GM12801 (cell line): Measurements from ENCODE around the gene CEP192.

Source experiments
- TF ChIP-seq, protein P1 (sequence below): IDR thresholded peaks from one replicate; pipeline ENCODE4 v1.5.1; 2011; ENCODE audit warnings: control low read depth; ENCODE audit not compliant: insufficient read length; ENCODE audit errors: extremely low read depth

Gene CEP192

DNA sequence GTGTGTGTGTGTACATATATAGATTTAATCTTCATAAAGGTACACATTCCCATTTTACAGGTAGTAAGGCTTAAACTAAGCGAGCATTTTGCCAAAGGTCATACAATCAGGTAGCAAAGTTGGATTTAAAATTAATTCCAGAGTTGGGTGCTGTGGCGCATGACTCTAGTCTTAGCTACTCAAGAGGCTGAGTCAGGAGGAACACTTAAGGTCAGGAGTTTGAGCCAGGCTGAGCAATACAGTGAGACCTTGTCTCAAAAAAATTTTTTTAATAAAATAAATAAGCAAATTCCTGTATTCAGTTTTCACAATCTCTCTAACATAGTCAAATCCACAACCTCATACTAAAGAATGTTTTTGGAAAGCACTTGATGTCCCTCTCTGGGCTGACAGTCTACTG is 115.9 kb downstream of the CEP192 start:
- TF ChIP-seq, protein P1, sequence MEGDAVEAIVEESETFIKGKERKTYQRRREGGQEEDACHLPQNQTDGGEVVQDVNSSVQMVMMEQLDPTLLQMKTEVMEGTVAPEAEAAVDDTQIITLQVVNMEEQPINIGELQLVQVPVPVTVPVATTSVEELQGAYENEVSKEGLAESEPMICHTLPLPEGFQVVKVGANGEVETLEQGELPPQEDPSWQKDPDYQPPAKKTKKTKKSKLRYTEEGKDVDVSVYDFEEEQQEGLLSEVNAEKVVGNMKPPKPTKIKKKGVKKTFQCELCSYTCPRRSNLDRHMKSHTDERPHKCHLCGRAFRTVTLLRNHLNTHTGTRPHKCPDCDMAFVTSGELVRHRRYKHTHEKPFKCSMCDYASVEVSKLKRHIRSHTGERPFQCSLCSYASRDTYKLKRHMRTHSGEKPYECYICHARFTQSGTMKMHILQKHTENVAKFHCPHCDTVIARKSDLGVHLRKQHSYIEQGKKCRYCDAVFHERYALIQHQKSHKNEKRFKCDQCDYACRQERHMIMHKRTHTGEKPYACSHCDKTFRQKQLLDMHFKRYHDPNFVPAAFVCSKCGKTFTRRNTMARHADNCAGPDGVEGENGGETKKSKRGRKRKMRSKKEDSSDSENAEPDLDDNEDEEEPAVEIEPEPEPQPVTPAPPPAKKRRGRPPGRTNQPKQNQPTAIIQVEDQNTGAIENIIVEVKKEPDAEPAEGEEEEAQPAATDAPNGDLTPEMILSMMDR = no peak

DNA sequence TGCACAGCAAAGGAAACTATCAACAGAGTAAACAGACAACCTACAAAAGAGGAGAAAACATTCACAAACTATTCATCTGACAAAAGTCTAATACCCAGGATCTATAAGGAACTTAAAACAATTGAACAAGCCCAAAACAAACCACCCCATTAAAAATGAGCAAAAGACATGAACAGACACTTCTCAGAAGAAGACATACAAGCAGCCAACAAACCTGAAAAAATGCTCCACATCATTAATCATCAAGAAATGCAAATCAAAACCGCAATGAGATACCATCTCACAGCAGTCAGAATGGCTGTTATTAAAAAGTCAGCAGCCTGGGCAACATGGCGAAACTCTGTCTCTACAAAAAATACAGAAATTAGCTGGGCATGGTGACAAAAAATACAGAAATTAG is 117.2 kb downstream of the CEP192 start:
- TF ChIP-seq, protein P1 = no peak

DNA sequence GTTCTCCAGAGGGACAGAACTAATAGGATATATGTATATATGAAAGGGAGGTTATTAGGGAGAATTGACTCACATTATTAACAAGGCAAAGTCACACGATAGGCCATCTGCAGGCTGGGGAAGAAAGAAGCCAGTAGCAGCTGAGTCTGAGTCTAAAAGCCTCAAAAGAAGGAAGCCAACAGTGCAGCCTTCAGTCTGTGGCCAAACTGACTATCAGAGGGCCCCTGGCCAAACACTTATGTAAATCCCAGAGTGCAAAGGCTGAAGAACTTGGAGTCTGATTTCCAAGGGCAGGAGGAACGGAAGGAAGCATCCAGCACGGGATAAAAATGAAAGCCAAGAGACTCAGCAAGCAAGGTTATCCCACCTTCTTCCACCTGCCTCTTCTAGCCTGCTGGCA is 119.4 kb downstream of the CEP192 start:
- TF ChIP-seq, protein P1 = no peak

DNA sequence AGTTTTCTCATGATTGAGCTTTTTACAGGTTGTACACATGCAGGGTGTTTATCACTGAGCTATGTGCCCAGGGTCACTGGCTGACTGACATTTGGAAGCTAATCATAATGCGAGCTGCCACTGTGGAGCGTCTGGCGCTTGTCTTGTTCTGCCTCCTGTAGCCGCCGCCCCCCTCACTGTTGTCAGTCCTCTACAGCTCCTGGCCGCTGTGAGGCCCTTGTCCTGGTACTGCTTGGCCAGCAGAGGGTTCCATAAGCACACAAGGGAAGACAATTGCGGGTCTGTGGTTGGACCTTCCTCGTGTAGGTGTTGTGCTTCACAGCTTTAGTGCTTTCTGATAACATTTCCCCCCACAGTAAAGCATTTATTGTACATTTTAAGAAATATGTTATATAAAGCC is 121.8 kb downstream of the CEP192 start:
- TF ChIP-seq, protein P1 = no peak

DNA sequence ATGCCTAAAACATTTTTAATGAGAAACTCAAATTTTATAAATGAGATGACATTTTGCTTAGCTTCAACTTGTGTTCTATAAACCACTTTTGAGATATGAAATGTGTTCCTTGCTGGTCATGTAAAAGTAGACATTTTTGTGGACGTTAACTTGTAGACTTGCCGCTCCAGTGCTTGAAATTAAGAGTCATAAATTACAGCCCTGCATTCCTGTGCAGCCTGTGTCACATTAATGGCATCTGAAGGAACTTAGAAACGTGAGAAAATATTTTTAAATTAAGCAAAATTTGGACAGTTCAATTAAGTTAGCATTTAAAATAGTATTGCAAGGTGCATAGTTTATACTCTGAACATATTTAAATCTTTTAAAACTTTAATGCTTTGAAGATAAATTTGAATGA is 129.1 kb downstream of the CEP192 start:
- TF ChIP-seq, protein P1 = no peak

DNA sequence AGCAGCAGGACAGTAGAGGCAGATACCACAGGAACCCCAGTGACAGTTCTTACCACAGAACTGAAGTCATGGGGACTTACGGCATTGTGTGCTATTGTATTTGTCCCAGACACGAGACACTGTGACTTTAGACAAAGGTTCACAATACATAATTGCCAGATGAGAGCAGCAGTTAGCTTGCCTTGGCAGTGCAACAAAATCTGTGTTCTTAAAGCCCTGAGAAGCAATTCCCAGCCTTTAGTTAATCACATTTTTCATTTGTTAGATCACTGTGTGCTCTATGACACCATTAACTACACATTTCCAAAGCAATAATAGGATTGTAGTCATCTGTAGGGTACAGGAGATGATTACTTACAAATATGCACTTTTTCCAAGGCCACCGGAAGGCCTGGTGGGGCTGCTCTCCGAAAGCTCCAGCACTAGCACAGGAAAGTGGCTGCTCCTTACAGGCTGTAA is 129.8 kb downstream of the CEP192 start:
- TF ChIP-seq, protein P1 = no peak

DNA sequence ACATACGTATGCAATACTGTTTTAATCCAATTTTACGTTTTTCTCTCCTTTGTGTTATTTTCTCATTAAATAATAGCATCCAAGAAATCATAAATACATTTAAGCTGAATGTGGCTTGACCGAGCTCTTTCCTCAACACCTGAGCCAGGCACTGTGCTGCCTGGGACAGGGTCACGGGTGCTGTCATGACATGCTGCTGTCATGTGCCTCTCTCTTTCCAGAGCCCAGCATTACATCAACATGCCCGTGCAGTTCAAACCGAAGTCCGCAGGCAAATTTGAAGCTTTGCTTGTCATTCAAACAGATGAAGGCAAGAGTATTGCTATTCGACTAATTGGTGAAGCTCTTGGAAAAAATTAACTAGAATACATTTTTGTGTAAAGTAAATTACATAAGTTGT is 133.2 kb downstream of the CEP192 start:
- TF ChIP-seq, protein P1 = no peak

DNA sequence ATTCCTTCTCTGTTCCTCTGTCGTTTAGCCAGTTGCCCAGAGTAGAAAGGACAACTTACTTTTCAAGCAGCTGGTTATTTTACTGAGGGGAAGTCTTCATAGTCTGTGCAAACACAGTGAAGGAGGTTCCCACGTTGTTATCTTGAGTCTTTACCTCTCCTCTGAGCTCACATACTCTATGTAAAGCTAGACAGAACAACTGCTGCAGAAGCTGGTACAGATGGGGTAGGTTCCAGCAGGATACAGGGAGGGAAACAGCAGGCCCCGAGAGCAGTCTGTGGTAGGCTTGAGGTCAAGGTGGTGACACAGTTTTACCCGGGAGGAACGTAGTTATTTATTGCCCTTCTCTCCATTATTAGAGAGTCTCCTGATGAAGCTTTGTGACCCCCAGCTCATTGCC is 134.0 kb downstream of the CEP192 start:
- TF ChIP-seq, protein P1 = no peak
